CD14-positive monocyte (primary cell): ENCODE data around the gene LBX1. TPM values are rescaled to one million over a fixed set of nuclear protein-coding genes. Genes with fewer than 3 reads are reported as not detected.

Experiments
- DNase-seq, 3 donors: peaks; one replicate each; pipeline ENCODE4 v3.0.0-alpha.2; 2011 to 2022
- H2AFZ ChIP-seq: 2 replicates; pipeline ENCODE4 v1.6.0; 2012; ENCODE audit warnings: mild to moderate bottlenecking, low read depth, low read length, inconsistent platforms; ENCODE audit not compliant: insufficient read depth, poor library complexity, severe bottlenecking
- H3K27ac ChIP-seq, 2 donors: 1 replicate in 1 of 2; 2 replicates in 1 of 2; pipeline ENCODE4 v1.5.1; 2012 to 2013; ENCODE audit warnings: low read length in 2 of 2, control low read depth in 1 of 2, inconsistent platforms in 1 of 2, low read depth in 1 of 2, mild to moderate bottlenecking in 1 of 2
- H3K27me3 ChIP-seq, 2 donors: one replicate each; pipeline versions ENCODE4 v1.6.0 to v1.6.1; 2011 to 2013; ENCODE audit warnings: low read length in 2 of 2; ENCODE audit not compliant: control insufficient read depth in 2 of 2, insufficient read depth in 2 of 2
- H3K36me3 ChIP-seq, 2 donors: replicated peaks in 1 of 2; 1 replicate in 1 of 2; 2 replicates in 1 of 2; pipeline versions ENCODE4 v1.5.1 to v1.6.1; 2012 to 2013; ENCODE audit warnings: low read length in 2 of 2, control low read depth in 1 of 2, inconsistent platforms in 1 of 2, mild to moderate bottlenecking in 1 of 2; ENCODE audit not compliant: insufficient read depth in 2 of 2, control insufficient read depth in 1 of 2
- H3K4me1 ChIP-seq, 2 donors: 1 replicate in 1 of 2; 2 replicates in 1 of 2; pipeline versions ENCODE4 v1.5.1 to v1.6.1; 2012 to 2013; ENCODE audit warnings: low read length in 2 of 2, control low read depth in 1 of 2, inconsistent platforms in 1 of 2, mild to moderate bottlenecking in 1 of 2, moderate library complexity in 1 of 2; ENCODE audit not compliant: insufficient read depth in 2 of 2, control insufficient read depth in 1 of 2
- H3K4me2 ChIP-seq: replicated peaks from 2 replicates; pipeline ENCODE3; 2012; ENCODE audit warnings: low read length, moderate library complexity, mild to moderate bottlenecking; ENCODE audit not compliant: poor library complexity, severe bottlenecking; ENCODE audit errors: extremely low read depth
- H3K4me3 ChIP-seq, 3 experiments: fragments of 200-600 bp in 1 of 3; sonication (generic) in 1 of 3; replicated peaks in 1 of 3; 1 replicate in 2 of 3; 2 replicates in 1 of 3; pipeline ENCODE4 v1.5.1; 2011 to 2013; ENCODE audit warnings: low read length in 3 of 3, mild to moderate bottlenecking in 3 of 3, control low read depth in 2 of 3, low read depth in 2 of 3, inconsistent platforms in 1 of 3, moderate library complexity in 1 of 3
- H3K79me2 ChIP-seq: 2 replicates; pipeline ENCODE4 v1.6.0; 2012; ENCODE audit warnings: mild to moderate bottlenecking, control low read depth, inconsistent platforms, low read length, moderate library complexity; ENCODE audit not compliant: insufficient read depth
- H3K9ac ChIP-seq: 2 replicates; pipeline ENCODE4 v1.6.0; 2017; ENCODE audit warnings: low read length, mild to moderate bottlenecking; ENCODE audit not compliant: insufficient read depth, poor library complexity, severe bottlenecking
- H3K9me3 ChIP-seq, 2 donors: replicated peaks in 1 of 2; 1 replicate in 1 of 2; 2 replicates in 1 of 2; pipeline versions ENCODE4 v1.5.1 to v1.6.1; 2012 to 2013; ENCODE audit warnings: low read length in 2 of 2, control low read depth in 1 of 2; ENCODE audit not compliant: control insufficient read depth in 1 of 2, insufficient read depth in 1 of 2
- H4K20me1 ChIP-seq: 2 replicates; pipeline ENCODE4 v1.6.0; 2012; ENCODE audit warnings: mild to moderate bottlenecking, low read length, control low read depth, moderate library complexity; ENCODE audit not compliant: insufficient read depth
- H3K27ac Mint-ChIP-seq, 7 donors: one replicate each; pipeline ENCODE4 v1.8.0; 2020; ENCODE audit warnings: mild to moderate bottlenecking in 7 of 7, mixed read lengths in 7 of 7, moderate library complexity in 6 of 7, inconsistent platforms in 2 of 7
- H3K27me3 Mint-ChIP-seq, 3 donors: one replicate each; pipeline ENCODE4 v1.8.0; 2021 to 2022; ENCODE audit warnings: low read depth in 3 of 3, mild to moderate bottlenecking in 3 of 3, mixed read lengths in 3 of 3, moderate library complexity in 3 of 3, inconsistent platforms in 1 of 3
- H3K36me3 Mint-ChIP-seq, 2 donors: one replicate each; pipeline ENCODE4 v1.8.0; 2020; ENCODE audit warnings: mixed read lengths in 2 of 2, inconsistent platforms in 1 of 2, mild to moderate bottlenecking in 1 of 2
- H3K4me1 Mint-ChIP-seq: one replicate; pipeline ENCODE4 v1.8.0; 2020; ENCODE audit warnings: mild to moderate bottlenecking, mixed read lengths
- H3K4me3 Mint-ChIP-seq, 2 donors: one replicate each; pipeline ENCODE4 v1.8.0; 2020; ENCODE audit warnings: mild to moderate bottlenecking in 2 of 2, mixed read lengths in 2 of 2, moderate library complexity in 1 of 2
- H3K9me3 Mint-ChIP-seq, 7 donors: one replicate each; pipeline ENCODE4 v1.8.0; 2020 to 2022; ENCODE audit warnings: mixed read lengths in 7 of 7, mild to moderate bottlenecking in 6 of 7, moderate library complexity in 6 of 7, inconsistent platforms in 2 of 7
- CTCF ChIP-seq: fragments of 200-600 bp; IDR thresholded peaks from one replicate; pipeline ENCODE4 v1.8.0; 2022; ENCODE audit warnings: antibody characterized with exemption, mild to moderate bottlenecking
- WGBS: methylation state at CpG from one replicate; pipeline ENCODE4 v1.1.5; 2013; ENCODE audit warnings: missing lambda C conversion rate; ENCODE audit not compliant: insufficient coverage; 5-methylcytosine and 5-hydroxymethylcytosine counted together
- intact Hi-C, 2 donors: fragments of 100-400 bp; cut with micrococcal nuclease; formaldehyde crosslinking; loops; one replicate each; pipeline versions ENCODE4 v1.15.0 to v1.15.1; 2023
- polyA plus RNA-seq, 3 donors: library from polyadenylated mRNA; depleted of rRNA in 1 of 3; unstranded in 2 of 3; stranded (reverse) in 1 of 3; fragments of 300-500 nt in 2 of 3; fragments of >200 nt in 1 of 3; fragmentation: Illumina TruSeq in 2 of 3; gene quantifications; 1 replicate in 2 of 3; 2 replicates in 1 of 3; pipeline ENCODE4 v1.2.3, GENCODE V29; 2012 to 2021

LBX1 gene
- polyA plus RNA-seq, 3 donors, result not detected

DNA sequence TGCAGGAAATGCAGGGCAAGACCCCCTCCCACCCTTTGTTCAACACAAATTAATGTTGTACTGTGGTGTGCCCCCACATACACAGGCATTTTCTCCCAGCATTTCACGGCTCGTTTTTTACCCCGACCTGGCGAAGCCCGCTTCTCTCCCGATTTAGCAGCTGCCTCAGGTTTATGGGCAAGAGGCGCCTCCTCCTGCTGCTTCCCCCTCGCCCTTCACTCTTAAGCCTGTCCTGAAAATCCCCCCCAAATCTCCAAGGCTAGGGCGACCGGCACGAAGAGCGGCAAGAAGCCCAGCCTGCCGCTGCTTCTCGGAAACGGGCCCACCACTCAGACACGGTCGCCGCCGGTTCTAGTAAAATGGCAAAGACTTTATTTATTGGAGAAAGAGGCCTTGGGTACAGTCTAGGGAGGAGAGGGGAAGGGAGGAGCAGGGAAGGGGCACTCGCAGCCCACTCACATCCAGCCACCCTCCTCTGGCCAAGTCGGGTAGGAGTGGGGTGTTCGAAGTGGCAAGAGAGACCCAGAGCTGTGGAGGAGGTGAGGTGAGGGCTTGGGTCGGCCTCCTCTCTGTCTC, 3.3 kb downstream of the LBX1 start:
- Histone ChIP-seq H3K4me1 (peaks cover 17 to 24% of the 10 kb centered on the region in 2 donors), H3K9ac (no peak overlapping the region), H3K4me3 (no peak overlapping the region), H3K27me3 (peaks cover 77 to 90% of the 10 kb centered on the region in 2 donors), H2AFZ (no peak overlapping the region), H3K27ac (no peak overlapping the region), H3K9me3 (peaks cover 2 to 51% of the 10 kb centered on the region in 2 donors), H3K4me2 (peak overlapping the region; percentile 42), H4K20me1 (no peaks in the 10 kb centered on the region), H3K79me2 (no peaks in the 10 kb centered on the region), H3K36me3 (no peaks in the 10 kb centered on the region)
- no peak for TF ChIP-seq CTCF
- DNase-seq, result no peak
- Mint-ChIP-seq H3K27ac (no peak overlapping the region), H3K36me3 (peaks cover 6 to 12% of the 10 kb centered on the region in 2 donors), H3K4me1 (peaks cover 36% of the 10 kb centered on the region), H3K4me3 (peak overlapping the region in 1 of 2 donors; percentile 88), H3K27me3 (peaks cover 79 to 98% (median 89%) of the 10 kb centered on the region in 3 donors), H3K9me3 (peaks cover 0 to 35% (median 19%) of the 10 kb centered on the region in 7 donors)
- WGBS, result 24% methylated on average over 8 of the region's 23 CpGs
- intact Hi-C loops, result no loop called here

DNA sequence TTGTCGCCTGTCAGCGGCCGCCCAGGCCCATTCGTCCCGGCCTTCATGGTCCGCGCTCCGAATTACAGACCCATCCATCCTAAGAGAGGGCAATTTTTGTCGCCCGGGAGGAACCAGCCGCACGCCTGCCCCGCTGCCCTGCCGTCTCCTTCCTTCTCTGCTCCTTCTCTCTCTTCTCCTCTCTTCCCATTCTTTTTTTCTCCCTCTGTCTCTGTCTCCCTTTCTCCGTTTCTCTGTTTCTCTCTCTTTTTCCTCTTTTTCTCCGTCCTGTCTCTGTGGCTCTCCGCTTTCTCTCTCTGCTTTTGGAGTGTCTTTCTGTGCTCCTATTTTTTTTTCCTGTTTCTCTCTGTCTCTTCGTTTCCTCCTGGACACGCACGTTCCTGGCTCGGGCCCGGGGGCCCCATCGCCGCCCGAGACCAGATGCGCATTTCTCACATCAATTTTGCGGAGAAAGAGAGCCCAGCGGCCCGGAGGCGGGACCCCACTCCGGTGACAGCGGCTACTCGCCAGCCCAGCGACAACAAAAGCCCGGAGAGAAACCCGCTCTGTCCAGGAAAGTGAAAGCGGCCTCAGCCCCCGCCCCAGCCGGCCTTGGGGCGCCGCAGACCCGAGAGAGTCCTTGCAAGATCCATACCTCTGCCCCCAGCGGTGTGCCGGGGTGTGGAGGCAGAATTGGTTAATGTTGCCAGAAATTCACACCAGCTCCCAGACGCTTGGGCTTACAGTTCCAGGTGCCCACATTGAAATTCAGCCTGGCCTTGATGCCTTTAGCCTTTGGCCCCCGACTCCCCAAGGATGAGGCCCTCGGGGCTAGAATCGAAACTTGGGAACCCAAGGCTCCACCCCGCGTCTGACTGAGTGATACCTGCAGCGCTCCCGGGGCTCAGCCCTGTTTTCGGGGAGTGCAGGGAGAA, 4.1 kb downstream of the LBX1 start:
- Histone ChIP-seq H3K36me3 (no peaks in the 10 kb centered on the region), H3K9ac (no peak overlapping the region), H4K20me1 (no peaks in the 10 kb centered on the region), H3K4me2 (peak overlapping the region; percentile 42), H3K27me3 (peaks cover 77 to 90% of the 10 kb centered on the region in 2 donors), H3K79me2 (no peaks in the 10 kb centered on the region), H3K4me3 (peak overlapping the region in 1 of 3 experiments; percentile 39), H2AFZ (no peak overlapping the region), H3K4me1 (peaks cover 17 to 24% of the 10 kb centered on the region in 2 donors), H3K27ac (no peak overlapping the region), H3K9me3 (peaks cover 2 to 51% of the 10 kb centered on the region in 2 donors)
- Mint-ChIP-seq H3K4me1 (peaks cover 36% of the 10 kb centered on the region), H3K36me3 (peaks cover 6 to 12% of the 10 kb centered on the region in 2 donors), H3K27me3 (peaks cover 80 to 98% (median 89%) of the 10 kb centered on the region in 3 donors), H3K4me3 (peak overlapping the region in 1 of 2 donors; percentile 88), H3K27ac (peak overlapping the region in 1 of 7 donors; percentile 55), H3K9me3 (peaks cover 0 to 35% (median 19%) of the 10 kb centered on the region in 7 donors)
- DNase-seq, result no peak
- intact Hi-C loops, result no loop called here
- 5% methylated on average over 45 of the region's 53 CpGs for WGBS
- TF ChIP-seq CTCF, result no peak
